NB4 (cell line): ENCODE data around the gene CD99.

Experiments
- DNase-seq: peaks from one replicate; pipeline ENCODE4 v3.0.0; 2010; ENCODE audit warnings: low read depth
- H3K4me3 ChIP-seq: one replicate; pipeline ENCODE4 v1.5.1; 2011; ENCODE audit warnings: mild to moderate bottlenecking, low read depth, low read length, moderate library complexity
- MYC ChIP-seq: IDR thresholded peaks from 2 replicates; pipeline ENCODE4 v1.6.1; 2011; ENCODE audit warnings: low read depth, low read length
- POLR2A ChIP-seq: IDR thresholded peaks from 2 replicates; pipeline ENCODE4 v1.6.1; 2011; ENCODE audit warnings: mild to moderate bottlenecking; ENCODE audit not compliant: insufficient read length; ENCODE audit errors: extremely low read depth
- TF ChIP-seq, protein P1 (sequence below): IDR thresholded peaks from 2 replicates; pipeline ENCODE4 v1.6.1; 2011; ENCODE audit warnings: low read depth, low read length
- TF ChIP-seq, protein P2 (sequence below): IDR thresholded peaks from one replicate; pipeline ENCODE4 v1.5.1; 2012; ENCODE audit warnings: low read depth, low read length

CD99 gene

DNA sequence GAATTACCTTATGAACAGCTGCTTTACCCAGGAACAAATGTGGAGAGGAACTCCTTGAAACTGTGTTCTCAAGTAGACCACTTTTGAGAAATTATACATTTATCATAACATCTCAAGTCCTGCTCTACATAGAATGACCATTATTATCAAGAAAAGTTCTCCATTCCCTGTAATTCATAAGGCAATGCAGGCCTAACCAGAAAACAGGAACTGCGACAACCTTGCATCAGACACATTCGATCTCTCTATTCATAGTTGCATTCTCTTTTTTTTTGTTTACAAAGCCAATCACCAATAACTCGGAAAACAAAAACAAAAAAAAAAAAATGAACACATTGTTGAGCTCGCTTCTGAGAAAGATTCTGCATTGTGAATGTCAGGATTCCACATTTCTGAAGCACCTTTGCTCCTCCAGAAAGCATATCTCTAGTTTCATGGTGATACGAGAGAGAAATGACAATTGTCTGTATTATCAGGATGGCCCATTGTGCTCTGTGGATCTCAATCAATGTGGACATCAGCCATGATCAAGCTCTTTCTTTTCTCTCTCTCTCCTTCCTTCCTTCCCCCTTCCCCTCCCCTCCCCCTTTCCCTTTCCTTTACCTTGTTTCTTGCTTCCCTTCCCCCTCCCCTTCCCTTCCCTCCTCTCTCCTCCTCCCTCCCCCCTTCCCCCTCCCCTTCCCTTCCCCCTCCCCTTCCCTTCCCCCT is 32.4 kb upstream of the CD99 start:
- no peak overlapping the region for H3K4me3 ChIP-seq
- DNase-seq = peak; percentile 41
- TF ChIP-seq, protein P1, sequence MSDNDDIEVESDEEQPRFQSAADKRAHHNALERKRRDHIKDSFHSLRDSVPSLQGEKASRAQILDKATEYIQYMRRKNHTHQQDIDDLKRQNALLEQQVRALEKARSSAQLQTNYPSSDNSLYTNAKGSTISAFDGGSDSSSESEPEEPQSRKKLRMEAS = no peak
- TF ChIP-seq, protein P2, sequence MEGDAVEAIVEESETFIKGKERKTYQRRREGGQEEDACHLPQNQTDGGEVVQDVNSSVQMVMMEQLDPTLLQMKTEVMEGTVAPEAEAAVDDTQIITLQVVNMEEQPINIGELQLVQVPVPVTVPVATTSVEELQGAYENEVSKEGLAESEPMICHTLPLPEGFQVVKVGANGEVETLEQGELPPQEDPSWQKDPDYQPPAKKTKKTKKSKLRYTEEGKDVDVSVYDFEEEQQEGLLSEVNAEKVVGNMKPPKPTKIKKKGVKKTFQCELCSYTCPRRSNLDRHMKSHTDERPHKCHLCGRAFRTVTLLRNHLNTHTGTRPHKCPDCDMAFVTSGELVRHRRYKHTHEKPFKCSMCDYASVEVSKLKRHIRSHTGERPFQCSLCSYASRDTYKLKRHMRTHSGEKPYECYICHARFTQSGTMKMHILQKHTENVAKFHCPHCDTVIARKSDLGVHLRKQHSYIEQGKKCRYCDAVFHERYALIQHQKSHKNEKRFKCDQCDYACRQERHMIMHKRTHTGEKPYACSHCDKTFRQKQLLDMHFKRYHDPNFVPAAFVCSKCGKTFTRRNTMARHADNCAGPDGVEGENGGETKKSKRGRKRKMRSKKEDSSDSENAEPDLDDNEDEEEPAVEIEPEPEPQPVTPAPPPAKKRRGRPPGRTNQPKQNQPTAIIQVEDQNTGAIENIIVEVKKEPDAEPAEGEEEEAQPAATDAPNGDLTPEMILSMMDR = no peak
- TF ChIP-seq MYC (no peak), POLR2A (no peak)

DNA sequence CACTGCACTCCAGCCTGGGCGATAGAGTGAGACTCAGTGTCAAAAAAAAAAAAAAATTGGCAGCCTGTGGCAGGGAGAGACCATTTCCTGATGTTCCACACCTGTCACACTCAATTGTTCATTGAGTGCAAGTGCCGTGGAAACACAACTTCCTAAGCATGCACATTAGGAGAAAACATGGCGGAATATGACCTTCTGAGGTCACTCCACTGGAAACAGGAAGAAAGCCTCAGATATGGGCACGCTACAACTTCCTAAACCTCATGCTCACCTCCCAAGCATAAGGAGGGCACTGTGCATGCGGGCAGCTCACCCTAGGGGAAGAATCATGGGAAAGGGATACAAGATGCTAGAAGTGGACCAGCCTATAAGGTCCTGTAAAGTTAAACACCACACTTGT is 28.5 kb upstream of the CD99 start:
- TF ChIP-seq MYC = no peak
- TF ChIP-seq, protein P2 = no peak
- DNase-seq = no peak
- no peak overlapping the region for H3K4me3 ChIP-seq

DNA sequence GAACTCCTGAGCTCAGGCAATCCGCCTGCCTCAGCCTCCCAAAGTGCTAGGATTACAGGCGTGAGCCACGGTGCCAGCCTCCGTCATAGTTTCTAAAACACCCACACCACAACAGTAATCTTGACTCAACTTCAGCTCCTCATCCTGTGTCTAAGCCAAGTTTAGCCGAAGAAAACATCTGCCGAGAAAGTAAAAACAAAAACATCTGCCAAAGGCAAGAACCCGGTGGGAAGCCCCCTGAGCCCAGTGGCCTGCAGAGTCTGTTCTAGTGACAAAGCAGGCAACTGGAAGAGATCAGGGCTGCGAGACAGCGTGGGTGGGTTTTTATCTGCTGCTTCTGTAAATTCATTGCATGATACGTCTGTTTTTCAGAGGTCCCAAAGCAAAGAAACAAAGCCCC is 26.6 kb upstream of the CD99 start:
- DNase-seq = no peak

DNA sequence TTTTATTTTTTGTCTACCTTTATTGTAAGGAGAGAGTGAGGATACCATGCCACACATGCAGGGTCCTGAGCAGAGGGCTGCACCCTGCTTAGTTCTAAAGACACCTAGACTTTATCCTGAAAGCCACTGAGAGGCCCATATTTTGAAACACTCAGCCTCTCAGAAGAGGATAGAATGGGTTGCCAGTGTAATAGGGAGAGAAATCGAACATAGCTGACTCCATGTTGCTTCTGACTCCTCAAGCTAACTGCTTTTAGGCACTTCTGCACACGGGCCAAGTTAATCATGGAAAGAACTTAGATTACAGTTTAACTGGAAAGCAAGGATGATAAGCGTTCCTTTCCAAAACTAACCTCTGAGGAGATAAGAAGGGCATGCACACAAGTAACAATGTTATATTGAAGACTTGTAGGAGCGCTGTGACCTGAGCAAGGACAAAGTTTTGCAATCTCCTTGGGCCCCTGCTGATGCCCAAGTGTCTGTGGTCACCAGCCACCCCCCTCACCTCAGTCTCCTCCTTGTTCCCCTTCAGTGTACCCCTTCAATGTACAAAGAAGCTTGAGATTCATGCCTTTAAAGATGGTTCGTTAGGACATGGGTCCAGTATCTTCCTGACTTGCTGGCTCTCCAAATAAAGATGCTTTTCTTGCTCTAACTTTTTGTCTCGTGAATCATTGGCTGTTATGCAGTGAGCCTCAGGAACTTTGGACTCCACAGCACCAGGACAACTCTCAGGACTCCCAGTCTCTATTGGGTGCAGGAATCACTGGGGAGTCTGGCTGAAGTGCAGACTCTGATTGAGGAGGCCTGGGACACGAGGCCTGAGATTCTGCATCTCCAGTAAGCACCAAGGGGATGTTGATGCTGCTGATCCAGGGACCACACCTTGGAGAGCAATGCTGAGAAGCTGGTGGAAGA is 25.4 kb upstream of the CD99 start:
- DNase-seq = no peak
- no peak overlapping the region for H3K4me3 ChIP-seq
- TF ChIP-seq, protein P1 = no peak
- TF ChIP-seq MYC (no peak), POLR2A (no peak)
- TF ChIP-seq, protein P2 = no peak

More for the DNA sequence above, 26.6 kb upstream of the CD99 start:
- TF ChIP-seq, protein P1 = no peak
- TF ChIP-seq, protein P2 = no peak
- TF ChIP-seq POLR2A (no peak), MYC (no peak)
- H3K4me3 ChIP-seq = no peak overlapping the region

DNA sequence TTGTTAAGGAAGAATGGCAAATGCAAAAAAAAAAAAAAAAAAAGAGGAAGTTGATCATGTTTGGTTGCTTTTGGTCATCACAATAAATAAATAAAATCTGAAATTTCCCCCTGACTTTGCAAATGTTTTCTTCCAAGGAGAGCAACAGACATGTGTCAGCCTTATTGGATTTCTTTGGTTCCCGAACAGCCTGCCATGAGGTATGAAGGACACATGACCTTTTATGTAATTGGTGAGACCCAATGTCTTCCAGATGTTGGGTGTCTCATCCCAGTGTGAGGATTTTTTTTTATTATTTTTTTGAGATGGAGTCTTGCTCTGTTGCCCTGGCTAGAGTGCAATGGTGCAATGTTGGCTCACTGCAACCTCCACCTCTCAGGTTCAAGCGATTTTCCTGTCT is 24.6 kb upstream of the CD99 start:
- DNase-seq = no peak
- TF ChIP-seq, protein P1 = no peak
- TF ChIP-seq, protein P2 = no peak
- TF ChIP-seq MYC (no peak), POLR2A (no peak)
- no peak overlapping the region for H3K4me3 ChIP-seq
